ENCODE results near the gene RABGAP1L.
"Not testable (repeated sequence)": the region's sequence is repeated elsewhere in the genome, so short reads cannot be mapped to it uniquely, and the experiment has no call there.

The RABGAP1L gene

GRCh38 chr1:174623324-174624035 is 464.2 kb downstream of the RABGAP1L start:
- no peaks in the 10 kb centered on the region for H3K27me3 Mint-ChIP-seq (ENCODE audit: low read depth)
- H3K27ac Mint-ChIP-seq, result no peak overlapping the region
- no peak overlapping the region for H3K4me3 Mint-ChIP-seq
- H3K36me3 Mint-ChIP-seq (ENCODE audit: low read depth), result no peaks in the 10 kb centered on the region
- H3K9me3 Mint-ChIP-seq, result peaks cover 19% of the 10 kb centered on the region
- no peaks in the 10 kb centered on the region for H3K4me1 Mint-ChIP-seq (ENCODE audit: low read depth)

- Mint-ChIP-seq H3K27me3 (ENCODE audit: low read depth) (no peaks in the 10 kb centered on the region), H3K36me3 (ENCODE audit: low read depth) (no peaks in the 10 kb centered on the region), H3K4me1 (ENCODE audit: low read depth) (no peaks in the 10 kb centered on the region), H3K27ac (no peak overlapping the region), H3K4me3 (no peak overlapping the region), H3K9me3 (peaks cover 5% of the 10 kb centered on the region)
Observed at GRCh38 chr1:174626031-174627025, 467.0 kb downstream of the RABGAP1L start.

GRCh38 chr1:174637487-174637886 is 478.2 kb downstream of the RABGAP1L start:
- Mint-ChIP-seq H3K36me3 (ENCODE audit: low read depth) (peaks cover 10% of the 10 kb centered on the region), H3K9me3 (no peaks in the 10 kb centered on the region), H3K4me3 (no peak overlapping the region), H3K27me3 (ENCODE audit: low read depth) (no peaks in the 10 kb centered on the region), H3K4me1 (ENCODE audit: low read depth) (no peaks in the 10 kb centered on the region), H3K27ac (no peak overlapping the region)

DNA sequence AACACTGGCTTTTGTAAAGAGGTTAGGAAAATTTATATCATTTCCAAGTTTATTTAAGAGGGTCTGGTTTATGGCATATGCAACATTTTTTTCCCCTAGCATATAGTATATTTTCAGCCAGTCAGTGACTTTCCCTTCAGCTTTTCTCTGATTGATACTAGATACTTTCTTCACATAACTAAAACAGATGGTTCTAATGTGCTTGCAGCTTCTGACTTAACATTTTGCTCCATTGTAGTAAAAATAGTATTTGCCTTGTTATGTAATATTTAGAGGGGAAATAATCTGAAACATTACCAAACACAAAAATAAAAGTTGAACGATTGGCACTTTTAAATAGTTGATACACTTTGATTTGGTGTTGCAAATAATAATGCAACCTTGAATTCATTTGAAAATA is 480.1 kb downstream of the RABGAP1L start:
- H3K27ac Mint-ChIP-seq, result no peak overlapping the region
- H3K9me3 Mint-ChIP-seq, result no peaks in the 10 kb centered on the region
- H3K4me1 Mint-ChIP-seq (ENCODE audit: low read depth), result no peaks in the 10 kb centered on the region
- peaks cover 10% of the 10 kb centered on the region for H3K36me3 Mint-ChIP-seq (ENCODE audit: low read depth)
- no peak overlapping the region for H3K4me3 Mint-ChIP-seq
- no peaks in the 10 kb centered on the region for H3K27me3 Mint-ChIP-seq (ENCODE audit: low read depth)

DNA sequence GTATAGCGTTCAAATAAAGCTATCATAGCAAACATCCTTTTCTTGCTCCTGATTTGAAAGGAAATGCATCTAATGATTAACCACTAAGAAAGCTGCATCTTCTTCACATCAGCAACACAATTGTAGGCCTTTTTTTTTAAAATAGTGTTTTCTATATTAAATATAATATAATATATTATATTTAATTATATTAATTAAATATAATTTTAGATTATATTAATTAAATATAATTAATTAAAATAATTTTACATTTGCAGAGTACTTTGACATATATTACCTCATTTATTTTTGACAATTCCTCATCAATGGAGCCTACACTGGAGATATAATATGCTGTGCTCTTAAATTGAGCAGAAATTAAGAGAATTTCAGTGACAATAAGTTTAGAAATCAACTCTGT is 481.5 kb downstream of the RABGAP1L start:
- no peaks in the 10 kb centered on the region for H3K4me1 Mint-ChIP-seq (ENCODE audit: low read depth)
- H3K27ac Mint-ChIP-seq, result no peak overlapping the region
- no peaks in the 10 kb centered on the region for H3K9me3 Mint-ChIP-seq
- H3K27me3 Mint-ChIP-seq (ENCODE audit: low read depth), result no peaks in the 10 kb centered on the region
- H3K36me3 Mint-ChIP-seq (ENCODE audit: low read depth), result peaks cover 10% of the 10 kb centered on the region
- H3K4me3 Mint-ChIP-seq, result no peak overlapping the region

DNA sequence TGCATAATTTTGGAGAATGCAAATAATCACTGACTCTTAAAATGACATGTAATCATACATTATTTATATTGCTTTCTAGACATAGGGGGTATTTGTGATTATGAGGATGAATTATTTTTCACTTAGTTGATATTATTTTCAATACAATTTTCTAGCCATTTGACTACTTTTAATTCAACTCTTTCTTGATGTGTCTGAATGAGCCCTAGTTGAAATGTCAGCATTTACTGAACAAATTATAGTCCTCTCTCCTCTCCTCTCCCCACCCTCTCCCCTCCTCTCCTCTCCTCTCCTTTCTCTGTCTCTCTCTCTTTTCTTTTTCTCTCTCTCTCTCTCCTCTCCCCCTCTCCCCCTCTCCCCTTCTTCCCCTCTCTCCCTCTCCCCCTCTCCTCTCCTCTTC is 483.1 kb downstream of the RABGAP1L start:
- H3K36me3 Mint-ChIP-seq (ENCODE audit: low read depth), result peaks cover 6% of the 10 kb centered on the region
- no peaks in the 10 kb centered on the region for H3K9me3 Mint-ChIP-seq
- H3K27me3 Mint-ChIP-seq (ENCODE audit: low read depth), result no peaks in the 10 kb centered on the region
- no peaks in the 10 kb centered on the region for H3K4me1 Mint-ChIP-seq (ENCODE audit: low read depth)
- H3K27ac Mint-ChIP-seq, result no peak overlapping the region
- H3K4me3 Mint-ChIP-seq, result no peak overlapping the region

DNA sequence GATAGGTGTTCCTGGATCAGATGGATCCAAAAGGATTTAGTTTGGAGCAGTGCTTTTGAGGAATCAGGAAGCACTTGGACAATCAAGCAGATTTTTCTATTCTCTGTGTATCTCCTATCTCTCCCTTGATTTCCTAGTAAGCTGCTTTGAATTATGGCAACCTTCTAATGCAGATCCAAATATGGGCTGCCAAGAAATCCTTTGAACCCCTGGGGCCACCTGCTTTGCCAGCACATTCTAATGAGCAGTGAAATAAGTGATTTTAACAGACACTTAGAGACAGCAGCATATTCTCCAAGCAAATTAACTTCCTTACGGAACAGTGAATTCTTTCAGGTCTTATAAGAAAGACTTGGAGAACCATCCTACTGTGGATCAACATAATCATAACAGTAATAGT is 483.9 kb downstream of the RABGAP1L start:
- H3K27ac Mint-ChIP-seq, result no peak overlapping the region
- no peaks in the 10 kb centered on the region for H3K36me3 Mint-ChIP-seq (ENCODE audit: low read depth)
- H3K4me1 Mint-ChIP-seq (ENCODE audit: low read depth), result no peaks in the 10 kb centered on the region
- H3K4me3 Mint-ChIP-seq, result no peak overlapping the region
- H3K27me3 Mint-ChIP-seq (ENCODE audit: low read depth), result no peaks in the 10 kb centered on the region
- H3K9me3 Mint-ChIP-seq, result no peaks in the 10 kb centered on the region

DNA sequence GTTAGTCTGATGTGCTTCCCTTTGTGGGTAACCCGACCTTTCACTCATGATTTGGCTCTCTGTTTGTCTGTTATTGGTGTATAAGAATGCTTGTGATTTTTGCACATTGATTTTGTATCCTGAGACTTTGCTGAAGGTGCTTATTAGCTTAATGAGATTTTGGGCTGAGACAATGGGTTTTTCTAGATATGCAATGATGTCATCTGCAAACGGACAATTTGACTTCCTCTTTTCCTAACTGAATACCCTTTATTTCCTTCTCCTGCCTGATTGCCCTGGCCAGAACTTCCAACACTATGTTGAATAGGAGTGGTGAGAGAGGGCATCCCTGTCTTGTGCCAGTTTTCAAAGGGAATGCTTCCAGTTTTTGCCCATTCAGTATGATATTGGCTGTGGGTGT is 490.3 kb downstream of the RABGAP1L start:
- not testable (repeated sequence) for H3K4me3 Mint-ChIP-seq; H3K9me3 Mint-ChIP-seq; H3K4me1 Mint-ChIP-seq (ENCODE audit: low read depth); H3K36me3 Mint-ChIP-seq (ENCODE audit: low read depth); H3K27ac Mint-ChIP-seq; H3K27me3 Mint-ChIP-seq (ENCODE audit: low read depth)

DNA sequence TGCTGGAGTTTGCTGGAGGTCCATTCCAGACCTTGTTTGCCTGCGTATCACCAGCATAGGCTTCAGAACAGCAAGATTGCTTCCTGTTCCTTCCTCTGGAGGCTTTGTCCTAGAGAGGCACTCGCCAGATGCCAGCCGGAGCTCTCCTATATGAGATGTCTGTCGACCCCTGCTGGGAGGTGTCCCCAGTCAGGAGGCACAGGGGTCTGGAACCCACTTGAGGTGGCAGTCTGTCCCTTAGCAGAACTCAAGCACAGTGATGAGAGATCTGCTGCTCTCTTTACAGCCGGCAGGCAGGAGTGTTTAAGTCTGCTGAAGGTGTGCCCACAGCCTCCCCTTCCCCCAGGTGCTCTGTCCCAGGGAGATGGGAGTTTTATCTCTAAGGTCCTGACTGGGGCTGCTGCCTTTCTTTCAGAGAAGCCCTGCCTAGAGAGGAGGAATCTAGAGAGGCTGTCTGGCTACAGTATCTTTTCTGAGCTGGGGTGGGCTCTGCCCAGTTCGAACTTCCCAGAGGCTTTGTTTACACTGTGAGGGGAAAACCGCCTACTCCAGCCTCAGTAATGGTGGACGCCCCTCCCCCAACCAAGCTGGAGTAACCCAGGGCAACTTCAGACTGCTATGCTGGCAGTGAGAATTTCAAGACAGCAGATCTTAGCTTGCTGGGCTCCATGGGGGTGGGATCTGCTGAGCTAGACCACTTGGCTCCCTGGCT is 493.4 kb downstream of the RABGAP1L start:
- Mint-ChIP-seq H3K4me1 (ENCODE audit: low read depth) (no peaks in the 10 kb centered on the region), H3K36me3 (ENCODE audit: low read depth) (no peaks in the 10 kb centered on the region), H3K27ac (no peak overlapping the region), H3K9me3 (peaks cover 7% of the 10 kb centered on the region), H3K27me3 (ENCODE audit: low read depth) (no peaks in the 10 kb centered on the region), H3K4me3 (no peak overlapping the region)

- Mint-ChIP-seq H3K36me3 (ENCODE audit: low read depth) (no peaks in the 10 kb centered on the region), H3K27ac (no peak overlapping the region), H3K9me3 (peaks cover 7% of the 10 kb centered on the region)
Observed at GRCh38 chr1:174654560-174654959, 495.2 kb downstream of the RABGAP1L start.

DNA sequence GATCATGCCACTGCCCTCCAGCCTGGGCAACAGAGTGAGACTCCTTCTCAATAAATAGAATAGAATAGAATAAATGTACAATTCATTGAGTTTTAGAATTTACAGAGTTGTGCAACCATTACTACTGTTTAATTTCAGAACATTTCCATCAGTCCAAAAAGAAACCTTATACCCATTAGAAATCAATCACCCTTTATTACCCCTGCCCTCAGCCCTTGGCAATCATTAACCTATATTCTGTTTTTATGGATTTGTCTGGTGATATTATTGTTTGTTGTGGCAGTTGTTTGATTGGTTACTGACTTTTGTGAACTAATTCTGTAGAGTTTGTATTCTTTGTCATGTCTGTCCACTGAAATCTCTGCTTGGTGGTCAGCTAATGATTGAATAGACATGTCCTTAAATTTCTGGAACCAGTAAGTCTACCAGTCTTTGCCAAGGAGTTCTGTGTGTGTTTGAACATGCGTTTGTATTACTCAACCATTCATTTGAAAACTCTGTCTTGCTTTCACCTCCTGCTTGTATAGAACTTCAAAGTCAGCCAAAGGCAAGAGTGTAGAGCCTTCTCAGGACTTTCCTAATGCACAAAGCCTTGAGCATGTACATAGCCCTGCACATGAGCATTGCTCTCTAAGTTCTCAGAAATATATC is 497.2 kb downstream of the RABGAP1L start:
- no peaks in the 10 kb centered on the region for H3K4me1 Mint-ChIP-seq (ENCODE audit: low read depth)
- H3K9me3 Mint-ChIP-seq, result peaks cover 7% of the 10 kb centered on the region
- no peaks in the 10 kb centered on the region for H3K36me3 Mint-ChIP-seq (ENCODE audit: low read depth)
- no peaks in the 10 kb centered on the region for H3K27me3 Mint-ChIP-seq (ENCODE audit: low read depth)
- H3K4me3 Mint-ChIP-seq, result no peak overlapping the region
- H3K27ac Mint-ChIP-seq, result no peak overlapping the region

More at GRCh38 chr1:174654560-174654959, 495.2 kb downstream of the RABGAP1L start:
- Mint-ChIP-seq H3K27me3 (ENCODE audit: low read depth) (no peaks in the 10 kb centered on the region), H3K4me3 (no peak overlapping the region), H3K4me1 (ENCODE audit: low read depth) (no peaks in the 10 kb centered on the region)

DNA sequence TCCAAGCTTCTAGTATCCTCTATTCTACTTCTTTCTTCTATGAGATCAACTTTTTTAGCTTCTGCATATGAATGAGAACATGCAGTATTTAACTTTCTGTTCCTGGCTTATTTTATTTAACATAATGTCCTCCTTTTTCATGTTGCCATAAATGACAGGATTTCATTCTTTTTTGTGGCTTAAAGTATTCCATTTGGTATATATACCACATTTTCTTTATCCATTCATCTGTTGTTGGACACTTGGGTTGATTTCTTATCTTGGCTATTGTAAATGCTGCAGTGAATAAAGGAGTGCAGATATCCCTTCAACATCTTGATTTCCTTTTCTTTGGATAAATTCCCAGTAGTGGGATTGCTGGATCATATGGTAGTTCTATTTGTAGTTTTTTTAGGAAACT is 498.1 kb downstream of the RABGAP1L start:
- H3K4me1 Mint-ChIP-seq (ENCODE audit: low read depth), result no peaks in the 10 kb centered on the region
- H3K27ac Mint-ChIP-seq, result no peak overlapping the region
- H3K9me3 Mint-ChIP-seq, result peaks cover 7% of the 10 kb centered on the region
- no peaks in the 10 kb centered on the region for H3K36me3 Mint-ChIP-seq (ENCODE audit: low read depth)
- H3K4me3 Mint-ChIP-seq, result no peak overlapping the region
- no peaks in the 10 kb centered on the region for H3K27me3 Mint-ChIP-seq (ENCODE audit: low read depth)

DNA sequence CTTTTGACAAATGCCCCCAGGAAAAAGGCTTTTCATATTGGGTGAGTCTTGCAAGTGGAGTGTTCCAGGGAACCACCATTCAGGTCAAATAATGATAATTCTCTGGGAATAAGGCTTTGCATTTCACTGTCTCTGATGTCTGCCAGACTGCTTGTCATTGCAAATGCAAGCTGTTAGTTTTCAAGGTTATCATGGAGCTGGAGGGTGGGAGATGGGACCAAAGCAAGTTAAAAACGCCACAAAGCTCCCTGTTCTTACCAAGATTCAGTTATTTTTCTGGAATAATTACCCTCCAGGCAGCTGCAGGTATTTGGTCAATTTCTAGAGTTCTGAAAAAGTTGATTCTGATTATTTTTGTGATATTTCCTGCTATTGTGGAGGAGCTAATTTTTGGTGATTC is 498.6 kb downstream of the RABGAP1L start:
- Mint-ChIP-seq H3K27me3 (ENCODE audit: low read depth) (no peaks in the 10 kb centered on the region), H3K36me3 (ENCODE audit: low read depth) (no peaks in the 10 kb centered on the region)

DNA sequence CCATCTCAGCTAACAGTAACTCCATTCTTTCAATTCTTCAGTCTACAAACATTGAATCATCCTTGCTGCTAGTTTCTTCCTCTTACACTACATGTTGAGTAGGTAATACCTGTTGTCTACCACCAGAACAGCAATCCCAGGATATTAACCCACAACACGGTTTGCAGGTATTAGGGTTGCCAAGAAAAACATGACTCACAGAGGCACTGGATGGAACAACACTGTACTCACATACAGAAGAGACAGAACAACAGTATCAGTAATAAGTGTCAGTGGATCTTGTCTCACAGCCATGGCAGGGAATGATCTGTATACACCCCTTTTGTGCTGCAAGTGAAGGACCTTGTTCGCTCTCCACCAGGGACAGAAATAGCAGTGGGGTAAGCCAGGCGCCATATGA is 500.5 kb downstream of the RABGAP1L start:
- Mint-ChIP-seq H3K27me3 (ENCODE audit: low read depth) (no peaks in the 10 kb centered on the region), H3K4me1 (ENCODE audit: low read depth) (no peaks in the 10 kb centered on the region), H3K4me3 (no peak overlapping the region), H3K9me3 (peaks cover 7% of the 10 kb centered on the region), H3K27ac (no peak overlapping the region), H3K36me3 (ENCODE audit: low read depth) (no peaks in the 10 kb centered on the region)

More for the DNA sequence above, 498.6 kb downstream of the RABGAP1L start:
- Mint-ChIP-seq H3K27ac (no peak overlapping the region), H3K4me3 (no peak overlapping the region), H3K9me3 (peaks cover 7% of the 10 kb centered on the region), H3K4me1 (ENCODE audit: low read depth) (no peaks in the 10 kb centered on the region)

All from T-helper 1 cell treated with Interleukin-12 subunit alpha and Interleukin-12 subunit beta and Interleukin-4 antibody, amounts not matched to agents 30 μg/mL and 1 μg/mL, for 36 hours (primary cell).